ENCODE results near the gene NCOA7.
"Not testable (repeated sequence)": the region's sequence is repeated elsewhere in the genome, so short reads cannot be mapped to it uniquely, and the experiment has no call there.

The NCOA7 gene

GRCh38 chr6:125842091-125842626 is 51.4 kb downstream of the NCOA7 start:
- DNase-seq, result no peak

- DNase-seq, result no peak
Measured at GRCh38 chr6:125843593-125843992, 52.8 kb downstream of the NCOA7 start.

GRCh38 chr6:125844989-125845388 is 54.2 kb downstream of the NCOA7 start:
- DNase-seq, result no peak

GRCh38 chr6:125846292-125847024 is 55.7 kb downstream of the NCOA7 start:
- DNase-seq, result no peak

GRCh38 chr6:125848286-125848685 is 57.5 kb downstream of the NCOA7 start:
- not testable (repeated sequence) for DNase-seq

GRCh38 chr6:125850361-125850760 is 59.6 kb downstream of the NCOA7 start:
- no peak for DNase-seq

- DNase-seq, result no peak
Measured at GRCh38 chr6:125852587-125852986, 61.8 kb downstream of the NCOA7 start.

GRCh38 chr6:125853168-125853567 is 62.4 kb downstream of the NCOA7 start:
- DNase-seq, result no peak

GRCh38 chr6:125853756-125854155 is 63.0 kb downstream of the NCOA7 start:
- no peak for DNase-seq

GRCh38 chr6:125854355-125854754 is 63.6 kb downstream of the NCOA7 start:
- no peak for DNase-seq

- no peak for DNase-seq
Measured at GRCh38 chr6:125855783-125856182, 65.0 kb downstream of the NCOA7 start.

- no peak for DNase-seq
Measured at GRCh38 chr6:125857846-125858245, 67.1 kb downstream of the NCOA7 start.

- DNase-seq, result peak; percentile 18
Measured at GRCh38 chr6:125858427-125859320, 67.9 kb downstream of the NCOA7 start.

- DNase-seq, result no peak
Measured at GRCh38 chr6:125859727-125860126, 69.0 kb downstream of the NCOA7 start.

- no peak for DNase-seq
Measured at GRCh38 chr6:125863023-125863422, 72.3 kb downstream of the NCOA7 start.

- no peak for DNase-seq
Measured at GRCh38 chr6:125865015-125865414, 74.3 kb downstream of the NCOA7 start.

GRCh38 chr6:125866433-125866832 is 75.7 kb downstream of the NCOA7 start:
- DNase-seq, result no peak

- no peak for DNase-seq
Measured at GRCh38 chr6:125867483-125867942, 76.8 kb downstream of the NCOA7 start.

- no peak for DNase-seq
Measured at GRCh38 chr6:125868252-125868651, 77.5 kb downstream of the NCOA7 start.

GRCh38 chr6:125868678-125869395 is 78.1 kb downstream of the NCOA7 start:
- DNase-seq, result no peak

- no peak for DNase-seq
Measured at GRCh38 chr6:125869427-125869826, 78.7 kb downstream of the NCOA7 start.

- DNase-seq, result no peak
Measured at GRCh38 chr6:125871365-125871764, 80.6 kb downstream of the NCOA7 start.

Measured in CD4-positive, alpha-beta T cell treated with Interleukin-4 for 4 hours (primary cell).